Neural cell (in vitro differentiated cells): Measurements from ENCODE around the gene HOXA7.

Source experiments
- CTCF ChIP-seq: fragments of 450-650 bp; IDR thresholded peaks from 2 replicates; pipeline ENCODE4 v1.5.1; 2014; ENCODE audit warnings: antibody characterized with exemption, mild to moderate bottlenecking, moderate library complexity; ENCODE audit not compliant: poor library complexity, severe bottlenecking
- POLR2AphosphoS5 ChIP-seq: IDR thresholded peaks from 2 replicates; pipeline ENCODE4 v1.6.1; 2012
- TAF1 ChIP-seq: IDR thresholded peaks from 2 replicates; pipeline ENCODE4 v1.6.1; 2012; ENCODE audit warnings: low read depth

- TF ChIP-seq TAF1 (no peak), CTCF (no peak), POLR2AphosphoS5 (no peak)
These were observed 2.1 kb downstream of the HOXA7 start for GRCh38 chr7:27154369-27154768.
